ENCODE data around the gene ANKMY1.
"Not testable (repeated sequence)": the region's sequence is repeated elsewhere in the genome, so short reads cannot be mapped to it uniquely, and the experiment has no call there.

The ANKMY1 gene

DNA sequence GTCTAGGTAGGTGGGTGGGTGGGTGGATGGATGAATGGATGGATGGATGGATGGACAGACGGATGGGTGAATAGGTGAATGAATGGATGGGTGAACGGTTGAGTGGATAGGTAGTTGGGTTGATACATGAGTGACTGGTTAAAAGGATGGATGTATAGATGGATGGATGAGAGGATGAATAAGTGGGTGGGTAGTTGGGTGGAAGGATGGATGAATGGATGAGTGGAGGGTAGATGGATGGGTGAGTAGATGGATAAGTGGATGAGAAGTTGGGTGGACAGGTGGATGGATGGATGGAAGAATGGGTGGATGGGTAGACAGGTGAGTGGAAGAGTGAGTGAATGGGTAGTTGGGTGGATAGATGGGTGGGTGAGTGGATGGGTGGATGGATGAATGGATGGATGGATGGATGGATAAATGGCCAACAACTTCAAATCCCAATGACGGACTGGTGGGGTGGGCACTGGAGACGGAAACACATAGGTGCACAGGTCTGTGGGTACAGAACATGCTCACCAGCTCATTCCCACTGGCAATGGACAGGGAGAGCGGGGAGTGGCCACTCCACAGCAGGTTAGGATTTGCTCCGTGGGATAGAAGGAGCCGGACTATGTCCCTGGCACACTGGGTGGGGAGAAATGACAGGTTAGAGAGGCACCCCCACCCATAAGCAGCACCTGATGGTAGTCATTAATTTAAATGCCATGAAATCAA is 48.8 kb downstream of the ANKMY1 start:
- no peak overlapping the region for H3K4me3 ChIP-seq (ENCODE audit: low read depth, low read length)

DNA sequence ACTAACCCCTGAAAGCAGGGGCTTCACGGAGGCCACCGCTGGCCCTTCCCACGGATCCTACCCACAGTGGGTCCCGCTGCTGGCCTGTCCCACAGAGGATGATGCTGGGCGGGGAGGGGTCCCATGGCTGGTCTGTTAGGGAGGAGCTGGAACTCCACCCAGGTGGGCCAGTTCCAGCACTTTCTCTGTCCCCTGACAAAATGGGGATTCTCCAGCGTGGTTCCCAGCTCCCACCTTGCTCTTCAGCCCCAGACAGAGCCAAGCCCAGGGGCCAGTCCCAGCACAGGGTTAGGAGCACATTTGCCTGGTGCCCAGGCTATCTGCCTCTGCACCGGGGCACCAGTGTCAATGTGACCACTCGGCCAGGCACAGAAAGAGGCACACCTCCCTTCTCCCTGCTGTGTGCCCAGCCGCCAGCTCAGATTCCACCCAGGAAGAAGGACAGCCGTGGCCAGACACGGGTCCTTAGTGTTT is 50.0 kb downstream of the ANKMY1 start:
- H3K4me3 ChIP-seq (ENCODE audit: low read depth, low read length) = no peak overlapping the region

DNA sequence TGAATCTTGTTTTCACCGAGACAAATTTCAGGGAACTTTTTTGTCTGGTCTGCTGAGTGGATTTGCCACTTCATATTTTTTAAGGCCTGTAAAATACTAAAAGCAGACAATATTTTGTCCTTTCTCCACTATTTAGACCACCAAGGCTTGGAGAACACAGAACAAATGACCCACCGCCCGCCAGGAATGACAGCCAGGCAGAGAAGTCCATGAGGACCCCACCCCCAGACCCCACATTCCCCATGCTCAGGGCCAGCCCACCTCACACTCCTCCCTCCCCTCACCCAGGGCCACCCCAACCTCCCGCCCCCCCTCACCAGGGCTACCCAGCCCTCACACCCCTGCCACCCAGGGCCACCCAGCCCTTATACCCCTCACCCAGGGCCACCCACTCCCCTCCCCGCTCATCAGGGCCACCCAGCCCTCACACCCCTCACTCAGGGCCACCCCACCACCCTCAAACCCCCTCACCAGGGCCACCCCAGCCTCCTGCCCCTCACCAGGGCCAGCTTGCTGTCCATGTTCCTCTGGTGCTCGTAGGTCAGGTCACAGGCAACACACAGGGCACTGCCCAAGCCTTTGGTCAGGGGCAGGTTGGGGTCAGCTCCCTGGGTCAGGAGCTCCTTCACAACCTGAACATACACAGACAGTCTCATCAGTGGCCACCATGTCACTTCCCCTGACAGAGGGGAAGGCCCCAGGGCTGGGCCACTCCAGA is 50.6 kb downstream of the ANKMY1 start:
- no peak overlapping the region for H3K4me3 ChIP-seq (ENCODE audit: low read depth, low read length)

DNA sequence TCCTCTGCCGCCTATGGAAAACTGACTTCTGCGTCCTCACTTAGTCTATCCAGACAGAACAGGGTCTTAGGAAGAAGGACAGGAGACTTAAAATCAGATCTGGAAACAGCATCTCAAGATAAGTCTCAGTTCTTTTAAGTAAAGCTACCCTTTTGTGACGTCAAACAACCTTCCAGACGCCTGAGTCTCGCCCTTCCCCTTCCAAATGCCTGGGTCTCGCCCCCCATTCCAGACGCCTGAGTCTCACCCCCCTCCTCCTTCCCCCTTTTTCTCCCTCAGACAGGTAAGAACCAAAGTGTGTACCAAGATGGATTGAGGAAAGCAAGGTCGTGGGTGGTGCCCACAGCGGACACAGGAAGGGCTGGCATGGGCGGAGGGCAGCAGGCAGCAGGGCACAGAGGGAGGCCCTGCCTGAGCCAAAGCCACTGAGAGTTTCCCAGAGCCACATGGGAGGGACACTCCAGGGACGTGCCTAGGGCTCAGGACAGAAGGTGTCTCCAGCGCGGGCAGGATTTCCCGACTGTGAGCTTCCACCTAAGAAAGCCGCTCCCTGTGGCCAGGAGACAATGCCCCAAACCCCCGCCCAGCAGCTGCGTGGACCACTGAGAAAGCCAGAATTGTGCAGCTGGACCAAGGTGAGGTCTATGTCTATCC is 51.3 kb downstream of the ANKMY1 start:
- H3K4me3 ChIP-seq (ENCODE audit: low read depth, low read length) = no peak overlapping the region

DNA sequence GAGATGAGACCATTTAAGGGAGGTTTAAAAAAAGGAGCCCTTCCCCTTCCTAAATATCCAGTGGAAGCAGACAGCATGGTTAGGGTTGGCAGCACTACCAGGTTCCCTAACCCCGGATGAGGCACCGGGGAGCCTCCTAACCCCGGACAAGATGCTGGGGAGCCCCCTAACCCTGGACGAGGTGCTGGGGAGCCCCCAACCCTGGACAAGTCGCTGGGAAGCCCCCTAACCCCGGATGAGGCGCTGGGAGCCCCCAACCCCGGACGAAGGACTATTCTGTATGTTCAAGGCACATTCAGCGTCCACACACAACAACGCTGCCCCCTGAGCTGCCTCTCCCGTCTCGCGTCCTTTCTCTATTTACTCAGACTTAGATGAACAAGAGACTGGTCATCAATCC is 51.9 kb downstream of the ANKMY1 start:
- no peak overlapping the region for H3K4me3 ChIP-seq (ENCODE audit: low read depth, low read length)

DNA sequence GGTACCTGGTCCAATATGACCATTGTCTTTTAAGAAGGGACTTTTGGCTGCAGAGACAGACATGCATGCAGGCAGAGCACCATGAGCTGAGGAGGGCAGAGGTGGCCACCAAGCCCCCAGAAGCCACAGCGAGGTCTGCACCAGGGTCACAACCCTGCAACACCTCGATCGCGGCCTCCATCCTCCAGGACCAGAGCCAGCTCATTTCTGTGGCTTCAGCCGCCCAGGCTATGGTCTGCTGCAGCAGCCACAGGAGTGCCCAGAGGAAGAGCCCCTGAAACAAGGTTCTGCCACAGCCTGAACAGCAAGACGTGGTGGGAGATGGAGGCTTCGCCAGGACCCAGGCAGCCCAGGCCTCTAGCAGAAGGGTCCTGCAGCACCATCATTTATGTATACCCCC is 53.9 kb downstream of the ANKMY1 start:
- H3K4me3 ChIP-seq (ENCODE audit: low read depth, low read length) = no peak overlapping the region

DNA sequence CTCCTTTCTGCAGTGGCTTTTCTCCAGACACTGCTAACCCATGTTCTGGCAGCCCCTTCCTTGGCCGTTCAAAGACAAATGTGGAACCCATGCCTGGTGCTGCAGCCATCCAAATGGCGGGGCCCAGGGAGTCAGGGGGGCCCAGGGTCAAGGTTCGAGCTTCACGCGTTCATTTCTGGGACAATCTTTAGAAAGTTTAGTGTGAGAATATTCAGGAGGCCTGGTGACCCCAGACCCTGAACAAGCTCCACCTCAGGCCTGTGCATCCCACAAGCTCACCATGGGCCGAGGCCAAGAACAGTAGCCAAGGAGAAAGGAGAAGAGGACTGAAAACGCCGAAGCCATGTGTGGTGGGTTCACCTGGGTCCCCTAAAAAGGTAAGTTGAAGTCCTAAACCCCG is 54.4 kb downstream of the ANKMY1 start:
- no peak overlapping the region for H3K4me3 ChIP-seq (ENCODE audit: low read depth, low read length)

DNA sequence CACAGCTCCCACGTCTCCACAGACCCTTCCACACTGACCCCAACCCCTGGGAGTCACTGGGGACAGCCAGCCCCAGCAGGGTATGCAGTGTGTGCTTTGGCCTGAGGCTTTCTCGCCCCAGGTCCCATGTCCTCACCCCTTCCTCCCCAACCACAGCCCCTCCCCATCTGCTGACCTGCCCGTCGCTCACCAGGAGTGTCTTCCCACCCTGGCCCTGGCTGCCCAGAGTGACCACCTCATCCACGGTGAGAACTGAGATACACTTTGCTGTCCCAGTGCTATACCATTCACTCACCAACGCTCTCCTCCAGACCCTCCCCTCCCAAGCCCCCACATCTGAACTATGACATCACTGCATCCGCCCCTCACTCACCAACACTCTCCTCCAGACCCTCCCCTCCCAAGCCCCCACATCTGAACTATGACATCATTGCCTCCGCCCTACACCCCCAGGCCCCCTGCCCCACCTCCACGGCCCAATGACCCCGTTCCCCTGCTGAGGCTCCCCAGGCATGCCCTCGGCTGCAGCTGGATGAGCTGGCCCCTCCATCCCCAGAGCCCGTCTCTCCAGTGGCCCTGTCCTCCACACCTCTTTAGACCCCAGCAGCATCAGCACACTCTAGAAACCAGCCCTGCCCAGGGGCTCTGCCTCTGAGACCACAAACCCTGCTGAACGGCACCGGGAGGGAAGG is 55.2 kb downstream of the ANKMY1 start:
- H3K4me3 ChIP-seq (ENCODE audit: low read depth, low read length) = no peak overlapping the region

DNA sequence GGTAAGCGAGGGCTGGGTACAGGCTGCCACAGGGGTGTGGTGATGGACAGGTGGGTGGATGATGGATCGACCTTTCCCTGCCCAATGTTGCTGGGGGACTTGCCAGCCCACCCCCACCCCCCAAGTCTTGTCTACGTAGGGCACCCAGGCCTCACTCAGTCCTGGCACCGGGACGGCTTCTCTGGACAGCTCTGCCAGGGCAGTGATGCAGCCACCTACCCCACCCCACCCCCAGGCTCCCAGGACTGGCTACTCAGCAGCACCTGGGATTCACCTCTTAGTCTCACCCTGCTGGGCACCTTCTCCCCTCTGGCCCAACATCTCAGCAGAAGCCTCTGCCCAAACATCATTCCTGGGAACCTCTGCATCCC is 55.7 kb downstream of the ANKMY1 start:
- H3K4me3 ChIP-seq (ENCODE audit: low read depth, low read length) = no peak overlapping the region

DNA sequence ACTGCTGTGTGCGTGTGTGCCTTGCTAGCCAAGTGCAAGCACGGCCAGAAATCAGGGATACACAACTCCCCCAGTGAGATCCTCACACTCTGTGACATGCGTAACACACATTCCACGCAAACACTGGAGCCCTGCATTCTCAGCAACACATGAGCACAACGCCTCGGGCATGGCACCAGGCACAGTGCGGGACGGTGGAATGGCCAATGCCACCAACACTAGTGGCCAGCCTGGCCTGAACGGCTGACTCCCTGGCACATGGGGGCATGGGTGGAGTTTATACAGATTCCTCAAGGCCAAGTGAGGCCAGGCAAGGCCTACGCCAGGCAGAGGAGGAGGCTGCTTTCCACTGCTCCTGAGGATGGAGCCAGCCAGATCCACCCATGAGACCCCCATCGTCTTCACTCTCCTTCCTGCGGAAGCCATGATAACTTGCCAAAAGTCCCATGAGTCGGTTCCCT is 56.2 kb downstream of the ANKMY1 start:
- no peak overlapping the region for H3K4me3 ChIP-seq (ENCODE audit: low read depth, low read length)

DNA sequence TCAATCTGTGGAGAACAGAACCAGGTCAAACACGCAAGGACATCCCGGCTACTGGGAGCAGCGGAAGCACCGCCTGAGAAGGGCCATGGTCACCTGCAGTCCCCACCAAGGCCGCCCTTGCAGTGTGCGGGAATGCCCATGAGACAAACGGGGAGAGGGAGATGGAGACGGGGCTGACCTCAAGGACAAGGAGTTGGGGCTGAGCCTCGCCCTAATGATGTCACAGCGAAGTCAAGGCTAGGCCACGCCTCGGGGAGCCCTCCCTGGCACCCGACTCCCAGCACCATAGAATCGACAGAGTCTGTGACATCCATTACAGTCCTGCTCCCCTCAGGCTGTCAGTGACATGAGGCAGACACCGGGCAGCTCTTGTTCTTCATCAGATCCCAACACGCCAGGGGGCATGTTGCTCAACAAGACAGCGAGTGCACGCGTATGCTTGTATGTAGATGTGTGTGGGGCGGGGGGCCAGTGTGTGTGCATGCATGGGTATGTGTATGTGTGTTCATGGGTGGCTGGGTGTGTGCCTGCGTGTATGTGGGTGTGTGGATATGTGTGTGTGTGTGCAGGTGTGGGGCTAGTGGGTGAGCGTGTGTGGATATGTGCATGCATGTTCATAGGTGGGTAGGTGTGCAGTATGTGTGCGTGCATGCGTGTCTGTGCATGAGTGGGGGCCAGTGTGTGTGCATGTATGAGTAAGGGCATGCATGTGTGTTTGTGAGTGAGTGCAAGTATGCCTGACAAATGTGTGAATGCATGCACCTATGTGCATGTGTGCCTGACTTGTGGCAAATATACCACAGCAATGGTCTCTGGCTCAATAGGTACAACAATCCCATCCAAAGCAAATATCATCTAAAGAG is 57.0 kb downstream of the ANKMY1 start:
- H3K4me3 ChIP-seq (ENCODE audit: low read depth, low read length) = no peak overlapping the region

DNA sequence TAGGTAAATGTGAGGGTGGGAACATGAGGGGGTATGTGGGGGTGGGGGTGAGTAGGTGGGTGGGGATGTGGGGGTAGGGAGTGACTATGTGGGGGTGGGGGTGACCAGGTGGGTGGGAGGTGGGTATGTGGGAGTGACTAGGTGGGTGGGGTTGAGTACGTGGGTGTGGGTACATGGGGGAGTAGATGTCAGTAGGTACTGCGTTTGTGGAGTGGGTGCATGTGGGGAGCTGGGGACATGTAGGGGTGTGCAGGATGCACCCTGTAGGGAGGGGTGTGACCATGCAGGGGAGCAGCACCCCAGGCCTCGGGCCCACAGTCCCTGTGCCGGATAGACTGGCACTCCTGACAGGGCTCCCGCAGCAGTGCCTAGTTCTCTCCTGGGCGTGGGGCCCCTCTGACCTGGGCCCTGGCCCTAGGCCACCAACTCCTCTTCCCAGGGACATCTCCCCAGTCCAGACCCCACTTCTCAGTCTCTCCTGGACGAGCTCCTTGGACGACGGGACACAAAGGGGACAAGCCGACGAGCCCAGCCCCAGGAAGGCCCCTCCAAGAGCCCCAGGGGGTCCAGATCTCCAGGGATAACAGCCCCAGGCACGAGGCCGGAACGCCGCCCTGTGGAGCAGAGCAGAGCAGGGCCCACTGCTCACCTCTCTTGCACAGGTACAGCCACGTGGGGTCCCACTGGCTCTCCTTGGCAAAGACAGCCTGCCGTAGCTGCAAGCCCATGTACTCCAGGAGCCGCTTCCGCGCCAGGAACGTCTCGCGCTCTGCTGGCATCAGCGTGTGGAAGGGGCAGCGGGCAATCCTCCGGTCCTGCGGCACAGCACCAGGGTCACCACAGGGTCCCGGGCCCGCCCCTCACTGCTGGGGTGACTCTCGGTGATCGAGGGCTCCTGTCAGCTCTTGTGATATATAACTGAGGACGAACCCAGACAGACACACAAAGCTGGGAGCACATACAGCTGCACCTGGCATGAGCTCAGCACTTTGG is 58.2 kb downstream of the ANKMY1 start:
- no peak overlapping the region for H3K4me3 ChIP-seq (ENCODE audit: low read depth, low read length)

DNA sequence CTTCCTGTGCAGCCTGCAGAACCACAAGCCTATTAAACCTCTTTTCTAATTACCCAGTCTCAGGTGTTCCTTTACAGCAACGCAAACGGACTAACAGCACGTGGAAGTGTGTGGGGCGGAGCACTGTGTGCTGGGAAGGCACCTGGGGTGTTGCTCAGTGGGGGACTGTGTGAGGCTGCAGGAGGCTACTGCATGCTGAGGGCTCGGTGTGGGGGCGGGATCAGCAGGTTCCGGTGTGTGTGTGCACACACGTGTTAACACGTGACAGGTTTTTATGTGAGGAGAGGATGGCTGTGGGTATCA is 58.9 kb downstream of the ANKMY1 start:
- H3K4me3 ChIP-seq (ENCODE audit: low read depth, low read length) = no peak overlapping the region

DNA sequence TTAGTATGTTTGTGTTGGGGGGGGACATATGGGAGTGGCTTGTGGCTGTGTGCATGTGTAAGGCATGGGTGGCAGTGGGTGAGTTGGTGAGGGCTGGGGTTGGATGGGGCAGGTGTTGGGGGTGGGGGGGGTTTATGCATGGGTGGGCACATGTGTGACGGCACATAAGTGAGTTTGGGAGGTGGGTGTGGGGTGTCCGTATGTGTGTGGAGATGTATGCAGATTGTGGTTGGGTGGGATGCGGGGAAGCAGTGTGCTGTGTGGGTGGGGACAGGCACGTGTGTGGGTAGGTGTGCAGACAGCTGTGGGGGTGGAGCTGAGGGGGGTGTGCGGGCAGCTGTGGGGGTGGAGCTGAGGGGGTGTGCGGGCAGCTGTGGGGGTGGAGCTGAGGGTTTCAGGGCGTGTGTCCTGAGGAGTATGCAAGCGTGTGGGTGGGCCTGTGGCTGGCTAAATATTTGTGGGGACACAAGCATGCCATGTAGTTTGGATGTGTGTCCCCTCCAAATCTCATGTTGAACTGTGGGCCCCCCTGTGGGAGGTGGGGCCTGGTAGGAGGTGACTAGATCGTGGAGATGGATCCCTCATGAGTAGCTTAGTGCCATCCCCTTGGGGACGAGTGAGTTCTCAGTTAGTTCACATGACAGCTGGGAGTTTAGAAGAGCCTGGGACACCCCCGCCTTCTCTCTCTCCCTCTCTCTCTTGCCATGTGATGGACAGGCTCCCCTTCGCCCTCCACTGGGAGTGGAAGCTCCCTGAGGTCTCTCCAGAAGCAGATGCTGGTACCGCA is 59.4 kb downstream of the ANKMY1 start:
- no peak overlapping the region for H3K4me3 ChIP-seq (ENCODE audit: low read depth, low read length)

DNA sequence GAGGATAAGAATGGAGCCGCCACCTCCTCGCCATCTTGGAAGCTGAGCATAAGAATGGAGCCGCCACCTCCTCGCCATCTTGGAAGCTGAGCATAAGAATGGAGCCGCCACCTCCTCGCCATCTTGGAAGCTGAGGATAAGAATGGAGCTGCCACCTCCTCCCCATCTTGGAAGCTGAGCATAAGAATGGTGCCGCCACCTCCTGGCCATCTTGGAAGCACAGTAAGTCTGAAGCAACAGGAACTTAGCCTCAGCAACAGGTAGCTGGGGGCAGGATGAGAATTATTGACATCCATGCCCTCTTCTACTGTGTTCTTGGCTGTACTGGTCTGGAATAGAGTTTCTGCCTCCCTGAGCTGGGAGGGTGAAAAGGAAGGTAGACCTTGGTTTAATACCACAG is 60.7 kb downstream of the ANKMY1 start:
- not testable (repeated sequence) for H3K4me3 ChIP-seq (ENCODE audit: low read depth, low read length)

DNA sequence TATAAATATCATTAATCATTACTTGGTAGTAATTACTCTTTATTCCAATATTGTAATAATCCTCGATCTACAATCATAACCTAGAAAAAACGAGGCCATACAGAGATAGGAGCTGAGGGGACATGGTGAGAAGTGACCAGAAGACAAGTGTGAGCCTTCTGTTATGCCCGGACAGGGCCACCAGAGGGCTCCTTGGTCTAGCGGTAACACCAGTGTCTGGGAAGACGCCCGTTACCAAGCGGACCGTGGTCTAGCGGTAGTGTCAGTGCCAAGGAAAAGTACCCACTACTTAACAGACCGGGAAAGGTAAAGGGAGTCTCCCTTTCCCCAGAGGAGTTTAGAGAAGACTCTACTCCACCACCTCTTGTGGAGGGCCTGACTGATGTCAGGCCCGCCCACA is 62.8 kb downstream of the ANKMY1 start:
- H3K4me3 ChIP-seq (ENCODE audit: low read depth, low read length) = not testable (repeated sequence)

DNA sequence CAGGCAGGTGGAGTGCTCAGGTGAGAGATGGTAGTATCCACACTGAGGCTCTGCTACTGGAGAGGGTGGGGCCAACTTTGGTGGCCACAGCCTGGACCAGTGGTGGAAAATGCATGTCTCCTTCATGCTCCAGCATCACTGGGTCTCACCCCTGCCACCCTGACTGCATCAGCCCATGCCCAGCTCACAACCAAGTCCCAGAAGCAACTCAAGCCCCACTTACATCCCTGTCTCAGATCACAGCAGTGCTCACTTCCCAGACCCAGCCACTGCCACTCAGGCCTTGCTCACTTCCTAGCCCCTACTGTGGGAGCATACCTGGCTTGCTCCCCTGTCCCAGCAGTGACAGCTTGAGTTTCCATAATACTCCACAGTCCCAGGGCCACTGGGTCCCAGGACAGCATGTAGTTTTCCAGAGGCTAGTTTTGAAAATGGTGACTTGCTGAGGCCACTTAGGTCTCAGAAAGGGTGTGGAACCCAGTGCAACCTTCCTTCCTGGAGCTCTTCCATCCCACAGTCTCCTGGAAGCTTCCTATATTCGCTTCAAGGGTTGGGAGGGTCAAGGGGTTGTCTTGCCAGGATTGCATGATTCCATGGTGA is 63.5 kb downstream of the ANKMY1 start:
- H3K4me3 ChIP-seq (ENCODE audit: low read depth, low read length) = no peak overlapping the region

DNA sequence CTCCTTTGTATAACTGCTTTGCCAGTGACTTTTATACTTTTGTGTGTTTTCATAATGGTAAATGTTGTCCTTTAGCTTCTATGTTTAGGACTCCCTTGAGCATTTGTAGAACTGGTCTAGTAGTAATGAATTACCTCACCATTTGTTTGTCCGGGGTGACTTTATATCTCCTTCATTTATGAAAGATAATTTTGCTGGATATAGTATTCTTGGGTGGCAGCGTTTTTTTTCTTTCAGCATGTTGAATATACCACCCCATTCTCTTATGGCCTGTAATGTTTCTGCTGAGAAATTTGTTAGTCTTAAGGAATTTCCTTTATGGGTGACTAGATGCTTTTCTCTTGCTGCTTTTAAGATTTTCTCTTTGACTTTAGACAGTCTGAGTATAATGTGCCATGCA is 66.3 kb downstream of the ANKMY1 start:
- no peak overlapping the region for H3K4me3 ChIP-seq (ENCODE audit: low read depth, low read length)

Data from iPS-11a (cell line).